B cell (primary cell): ENCODE data around the gene MAP3K4.

Experiments
- EZH2 ChIP-seq: IDR thresholded peaks from 2 replicates; pipeline ENCODE4 v1.6.1; 2012; ENCODE audit warnings: borderline replicate concordance, low read depth, mild to moderate bottlenecking, moderate library complexity, low read length; ENCODE audit not compliant: insufficient read depth, poor library complexity, severe bottlenecking
- TF ChIP-seq, protein P1 (sequence below): fragments of 200-600 bp; IDR thresholded peaks from one replicate; pipeline ENCODE4 v1.8.0; 2022; ENCODE audit warnings: antibody characterized with exemption, mild to moderate bottlenecking

DNA sequence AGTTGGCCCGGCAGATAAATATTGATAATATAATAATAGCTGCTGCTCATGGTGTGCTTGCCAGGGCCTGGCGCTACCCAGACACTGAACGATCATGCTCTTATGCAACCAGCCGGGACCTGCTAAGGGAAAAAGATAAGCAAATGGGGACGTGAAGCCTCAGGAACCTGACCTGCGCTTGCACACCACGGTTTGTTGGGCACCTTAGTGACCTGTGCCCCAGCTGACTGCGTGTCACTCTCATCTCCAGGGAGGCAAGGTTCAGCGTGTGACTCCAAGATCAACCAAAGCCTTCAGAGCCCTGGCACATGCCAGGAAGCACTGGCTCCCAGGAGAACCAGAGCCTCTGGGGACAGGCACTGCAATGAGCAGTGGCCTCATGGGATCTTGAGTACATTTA, 171.2 kb downstream of the MAP3K4 start:
- TF ChIP-seq, protein P1, sequence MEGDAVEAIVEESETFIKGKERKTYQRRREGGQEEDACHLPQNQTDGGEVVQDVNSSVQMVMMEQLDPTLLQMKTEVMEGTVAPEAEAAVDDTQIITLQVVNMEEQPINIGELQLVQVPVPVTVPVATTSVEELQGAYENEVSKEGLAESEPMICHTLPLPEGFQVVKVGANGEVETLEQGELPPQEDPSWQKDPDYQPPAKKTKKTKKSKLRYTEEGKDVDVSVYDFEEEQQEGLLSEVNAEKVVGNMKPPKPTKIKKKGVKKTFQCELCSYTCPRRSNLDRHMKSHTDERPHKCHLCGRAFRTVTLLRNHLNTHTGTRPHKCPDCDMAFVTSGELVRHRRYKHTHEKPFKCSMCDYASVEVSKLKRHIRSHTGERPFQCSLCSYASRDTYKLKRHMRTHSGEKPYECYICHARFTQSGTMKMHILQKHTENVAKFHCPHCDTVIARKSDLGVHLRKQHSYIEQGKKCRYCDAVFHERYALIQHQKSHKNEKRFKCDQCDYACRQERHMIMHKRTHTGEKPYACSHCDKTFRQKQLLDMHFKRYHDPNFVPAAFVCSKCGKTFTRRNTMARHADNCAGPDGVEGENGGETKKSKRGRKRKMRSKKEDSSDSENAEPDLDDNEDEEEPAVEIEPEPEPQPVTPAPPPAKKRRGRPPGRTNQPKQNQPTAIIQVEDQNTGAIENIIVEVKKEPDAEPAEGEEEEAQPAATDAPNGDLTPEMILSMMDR, result no peak
- no peak for TF ChIP-seq EZH2
